Stimulated activated CD4-positive, alpha-beta T cell treated with anti-CD3 and anti-CD28 coated beads, Interleukin-12 subunit alpha, Interleukin-12 subunit beta, amount 100 ng/mL, for 4 hours (primary cell): Measurements from ENCODE around the gene GUCY1A2.

ENCODE experiments used
- DNase-seq: peaks from one replicate; pipeline ENCODE4 v3.0.0-alpha.2; 2020

Gene GUCY1A2

GRCh38 chr11:106998116-106998915, 20.0 kb downstream of the GUCY1A2 start:
- no peak for DNase-seq

- DNase-seq, result no peak
These were observed 21.0 kb downstream of the GUCY1A2 start for GRCh38 chr11:106997227-106997626.

- no peak for DNase-seq
These were observed 21.6 kb downstream of the GUCY1A2 start for GRCh38 chr11:106996691-106997090.

GRCh38 chr11:106990331-106990730, 27.9 kb downstream of the GUCY1A2 start:
- no peak for DNase-seq

GRCh38 chr11:106989078-106989455, 29.2 kb downstream of the GUCY1A2 start:
- DNase-seq, result no peak

GRCh38 chr11:106988151-106989077, 29.9 kb downstream of the GUCY1A2 start:
- no peak for DNase-seq

GRCh38 chr11:106986673-106987072, 31.6 kb downstream of the GUCY1A2 start:
- DNase-seq, result no peak

- no peak for DNase-seq
These were observed 32.0 kb downstream of the GUCY1A2 start for GRCh38 chr11:106986261-106986660.

GRCh38 chr11:106983991-106984390, 34.3 kb downstream of the GUCY1A2 start:
- DNase-seq, result no peak

GRCh38 chr11:106983261-106983660, 35.0 kb downstream of the GUCY1A2 start:
- DNase-seq, result no peak

- DNase-seq, result no peak
These were observed 43.4 kb downstream of the GUCY1A2 start for GRCh38 chr11:106974831-106975230.

- no peak for DNase-seq
These were observed 46.4 kb downstream of the GUCY1A2 start for GRCh38 chr11:106971864-106972263.

- no peak for DNase-seq
These were observed 48.5 kb downstream of the GUCY1A2 start for GRCh38 chr11:106969644-106970355.

GRCh38 chr11:106962995-106963394, 55.3 kb downstream of the GUCY1A2 start:
- DNase-seq, result no peak

GRCh38 chr11:106961518-106961917, 56.8 kb downstream of the GUCY1A2 start:
- DNase-seq, result no peak

GRCh38 chr11:106961048-106961447, 57.2 kb downstream of the GUCY1A2 start:
- DNase-seq, result no peak

GRCh38 chr11:106959800-106960199, 58.5 kb downstream of the GUCY1A2 start:
- DNase-seq, result no peak

GRCh38 chr11:106959386-106959785, 58.9 kb downstream of the GUCY1A2 start:
- DNase-seq, result no peak

- no peak for DNase-seq
These were observed 59.6 kb downstream of the GUCY1A2 start for GRCh38 chr11:106958517-106959248.

- no peak for DNase-seq
These were observed 61.2 kb downstream of the GUCY1A2 start for GRCh38 chr11:106957030-106957482.

- no peak for DNase-seq
These were observed 68.2 kb downstream of the GUCY1A2 start for GRCh38 chr11:106950067-106950491.

GRCh38 chr11:106943089-106943488, 75.2 kb downstream of the GUCY1A2 start:
- DNase-seq, result no peak
